ENCODE measurements around the gene IL18RAP. TPM values are rescaled to one million over a fixed set of nuclear protein-coding genes. Genes with fewer than 3 reads are reported as not detected.

Gene IL18RAP
- total RNA-seq, 1 donor from 2014 or later = 37.1 TPM

DNA sequence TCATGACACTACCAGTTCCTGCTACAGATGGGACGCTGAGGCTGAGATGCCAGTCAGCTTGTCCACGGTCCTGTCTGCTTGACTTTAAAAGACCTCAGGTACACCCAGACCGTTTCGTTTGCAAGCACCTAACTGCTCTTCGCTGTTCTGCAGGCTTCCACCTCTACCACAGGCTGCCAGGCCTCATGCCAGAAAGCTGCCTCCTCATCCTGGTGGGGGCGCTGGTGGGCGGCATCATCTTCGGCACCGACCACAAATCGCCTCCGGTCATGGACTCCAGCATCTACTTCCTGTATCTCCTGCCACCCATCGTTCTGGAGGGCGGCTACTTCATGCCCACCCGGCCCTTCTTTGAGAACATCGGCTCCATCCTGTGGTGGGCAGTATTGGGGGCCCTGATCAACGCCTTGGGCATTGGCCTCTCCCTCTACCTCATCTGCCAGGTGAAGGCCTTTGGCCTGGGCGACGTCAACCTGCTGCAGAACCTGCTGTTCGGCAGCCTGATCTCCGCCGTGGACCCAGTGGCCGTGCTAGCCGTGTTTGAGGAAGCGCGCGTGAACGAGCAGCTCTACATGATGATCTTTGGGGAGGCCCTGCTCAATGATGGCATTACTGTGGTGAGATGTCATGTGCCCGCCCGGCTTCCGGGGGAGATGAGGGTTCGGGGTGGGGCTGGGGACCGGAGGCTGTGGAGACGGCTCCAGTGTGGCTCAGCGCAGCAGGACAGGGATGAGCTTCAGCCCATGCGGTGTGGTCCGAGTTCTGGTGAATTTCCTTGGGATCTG is 55.9 kb downstream of the IL18RAP start:
- Mint-ChIP-seq H3K27ac (no peak overlapping the region), H3K9me3 (no peaks in the 10 kb centered on the region), H3K27me3 (ENCODE audit: insufficient read depth) (peaks cover 38% of the 10 kb centered on the region), H3K36me3 (ENCODE audit: low read depth) (no peaks in the 10 kb centered on the region), H3K4me1 (ENCODE audit: low read depth) (no peaks in the 10 kb centered on the region), H3K4me3 (no peak overlapping the region)
- intact Hi-C loops (cut with micrococcal nuclease) = no loop called here
- no peak for DNase-seq (ENCODE audit: low spot score)

DNA sequence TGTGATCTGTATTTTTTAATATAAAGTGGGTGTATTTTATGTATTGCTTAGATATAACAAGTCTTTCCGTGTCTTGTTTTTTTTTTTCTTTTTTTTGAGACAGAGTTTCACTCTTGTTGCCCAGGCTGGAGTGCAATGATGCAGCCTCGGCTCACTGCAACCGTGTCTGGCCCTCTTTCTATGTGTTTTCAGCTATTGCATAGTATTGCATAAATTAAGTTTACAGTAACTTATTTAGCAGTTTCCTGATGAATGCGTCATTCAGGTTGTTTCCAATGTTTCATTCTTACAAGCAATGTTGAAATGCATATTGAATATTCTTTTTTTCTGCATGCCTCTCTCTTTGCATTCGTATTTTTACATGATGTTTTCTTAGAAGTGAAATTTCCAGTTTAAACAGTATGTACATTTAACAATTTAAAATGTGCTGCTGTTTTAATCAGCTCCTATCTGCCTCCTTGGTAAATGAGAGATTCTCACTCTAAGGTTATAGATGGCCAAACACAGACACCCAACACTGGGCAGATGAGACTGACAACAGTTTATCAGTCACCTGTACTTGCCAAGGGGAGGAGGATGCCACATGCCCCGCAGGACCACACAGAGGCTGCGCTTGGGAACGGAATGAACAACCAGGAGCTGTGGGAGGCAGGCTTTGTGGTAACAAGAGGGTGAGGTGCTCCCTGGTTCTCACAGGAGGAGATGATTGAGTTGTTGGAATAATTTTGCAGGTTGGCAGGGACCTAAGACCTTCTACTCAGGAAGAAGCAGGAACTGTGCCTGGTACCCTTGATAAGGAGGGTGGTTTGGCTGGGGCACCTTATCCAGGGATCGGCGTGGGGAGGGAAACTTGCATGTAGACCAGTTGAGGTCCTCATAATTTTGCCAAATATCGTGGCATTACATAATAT is 57.6 kb downstream of the IL18RAP start:
- H3K4me3 Mint-ChIP-seq = no peak overlapping the region
- no peak overlapping the region for H3K27ac Mint-ChIP-seq
- no peak for DNase-seq (ENCODE audit: low spot score)
- no peaks in the 10 kb centered on the region for H3K36me3 Mint-ChIP-seq (ENCODE audit: low read depth)
- no peaks in the 10 kb centered on the region for H3K4me1 Mint-ChIP-seq (ENCODE audit: low read depth)
- intact Hi-C loops (cut with micrococcal nuclease) = no loop called here
- peaks cover 29% of the 10 kb centered on the region for H3K27me3 Mint-ChIP-seq (ENCODE audit: insufficient read depth)
- no peaks in the 10 kb centered on the region for H3K9me3 Mint-ChIP-seq

DNA sequence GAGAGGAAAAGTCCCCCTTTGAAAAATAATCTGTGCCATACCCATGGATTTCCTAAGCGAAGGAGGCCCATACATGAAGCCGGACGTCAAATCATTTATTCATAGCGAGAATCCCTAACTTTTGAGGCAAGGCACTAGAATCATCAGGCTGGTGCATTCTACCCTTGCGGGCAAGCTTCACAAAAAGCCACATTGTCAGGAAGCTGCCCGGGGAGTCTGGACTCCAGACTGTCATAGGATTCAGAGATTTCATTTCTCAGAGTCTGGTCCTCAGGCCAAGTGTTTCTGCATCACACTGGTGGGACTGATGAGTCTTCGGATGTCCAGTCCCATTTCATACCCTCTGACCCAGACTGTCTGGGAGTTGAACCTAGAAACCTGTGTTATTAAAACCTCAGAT is 59.0 kb downstream of the IL18RAP start:
- H3K27me3 Mint-ChIP-seq (ENCODE audit: insufficient read depth) = peaks cover 25% of the 10 kb centered on the region
- no peaks in the 10 kb centered on the region for H3K4me1 Mint-ChIP-seq (ENCODE audit: low read depth)
- no peak for DNase-seq (ENCODE audit: low spot score)

DNA sequence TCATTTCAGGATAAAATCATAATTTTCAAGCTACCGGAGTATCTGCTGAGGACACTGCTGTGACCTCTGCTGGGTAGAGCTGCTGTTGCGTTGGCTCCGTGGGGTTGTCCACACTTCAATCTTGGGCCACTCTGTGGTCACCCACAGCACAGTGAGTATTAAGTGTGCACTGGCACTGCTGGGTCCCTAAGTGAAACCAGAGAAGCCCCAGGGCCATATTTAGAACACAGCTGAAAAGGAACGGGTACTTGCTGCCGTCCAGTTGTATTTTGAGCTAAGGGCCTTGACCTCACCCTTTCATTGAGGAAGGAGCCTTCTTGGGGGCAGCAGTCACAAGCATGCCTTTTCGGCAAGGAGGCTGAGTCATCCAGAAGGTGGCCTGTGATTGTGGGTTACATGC is 60.1 kb downstream of the IL18RAP start:
- intact Hi-C loops (cut with micrococcal nuclease) = no loop called here
- Mint-ChIP-seq H3K27me3 (ENCODE audit: insufficient read depth) (peaks cover 22% of the 10 kb centered on the region), H3K9me3 (no peaks in the 10 kb centered on the region), H3K4me1 (ENCODE audit: low read depth) (no peaks in the 10 kb centered on the region), H3K4me3 (no peak overlapping the region), H3K36me3 (ENCODE audit: low read depth) (no peaks in the 10 kb centered on the region), H3K27ac (no peak overlapping the region)
- no peak for DNase-seq (ENCODE audit: low spot score)

More for the DNA sequence above, 59.0 kb downstream of the IL18RAP start:
- Mint-ChIP-seq H3K4me3 (no peak overlapping the region), H3K27ac (no peak overlapping the region), H3K36me3 (ENCODE audit: low read depth) (no peaks in the 10 kb centered on the region), H3K9me3 (no peaks in the 10 kb centered on the region)
- intact Hi-C loops (cut with micrococcal nuclease) = no loop called here

DNA sequence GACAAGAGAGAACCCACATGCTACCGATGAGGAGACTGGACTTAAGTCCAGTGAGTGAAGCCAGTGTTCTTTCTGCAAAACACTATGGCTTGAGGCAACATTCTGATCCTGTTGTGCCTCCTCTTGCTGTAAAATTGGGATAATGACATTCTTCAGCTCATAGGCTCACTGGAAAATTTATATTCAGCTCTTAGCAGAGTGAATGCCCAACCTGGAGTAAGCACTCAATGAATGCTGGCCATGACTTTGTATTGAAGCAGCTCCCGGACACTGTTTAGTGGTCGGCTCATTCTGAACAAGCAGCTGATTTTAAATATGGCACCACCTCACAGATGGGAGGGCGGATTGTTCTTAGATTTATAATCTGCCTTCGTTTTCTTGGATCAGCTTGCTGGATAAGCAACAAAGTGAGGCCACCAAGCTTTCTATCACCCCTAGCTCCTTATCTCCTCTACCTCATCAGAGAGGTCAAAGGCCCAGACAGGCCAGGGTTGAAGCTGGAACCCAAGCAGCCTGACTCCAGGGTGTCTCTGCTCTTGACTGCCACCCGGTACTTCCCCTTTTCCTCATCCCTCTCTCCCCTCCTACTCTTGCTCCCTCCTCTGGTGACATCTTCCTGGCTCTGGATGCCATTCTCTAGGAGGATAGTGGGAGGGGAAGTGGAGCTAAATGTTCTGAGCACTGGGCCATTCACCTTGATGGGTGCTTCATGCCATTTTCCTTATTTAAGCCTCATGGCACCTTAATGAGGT is 61.5 kb downstream of the IL18RAP start:
- H3K27me3 Mint-ChIP-seq (ENCODE audit: insufficient read depth) = peaks cover 16% of the 10 kb centered on the region
- H3K36me3 Mint-ChIP-seq (ENCODE audit: low read depth) = no peaks in the 10 kb centered on the region
- no peak for DNase-seq (ENCODE audit: low spot score)
- H3K9me3 Mint-ChIP-seq = no peaks in the 10 kb centered on the region
- no peak overlapping the region for H3K27ac Mint-ChIP-seq
- H3K4me1 Mint-ChIP-seq (ENCODE audit: low read depth) = peaks cover 3% of the 10 kb centered on the region
- no peak overlapping the region for H3K4me3 Mint-ChIP-seq
- intact Hi-C loops (cut with micrococcal nuclease) = no loop called here

DNA sequence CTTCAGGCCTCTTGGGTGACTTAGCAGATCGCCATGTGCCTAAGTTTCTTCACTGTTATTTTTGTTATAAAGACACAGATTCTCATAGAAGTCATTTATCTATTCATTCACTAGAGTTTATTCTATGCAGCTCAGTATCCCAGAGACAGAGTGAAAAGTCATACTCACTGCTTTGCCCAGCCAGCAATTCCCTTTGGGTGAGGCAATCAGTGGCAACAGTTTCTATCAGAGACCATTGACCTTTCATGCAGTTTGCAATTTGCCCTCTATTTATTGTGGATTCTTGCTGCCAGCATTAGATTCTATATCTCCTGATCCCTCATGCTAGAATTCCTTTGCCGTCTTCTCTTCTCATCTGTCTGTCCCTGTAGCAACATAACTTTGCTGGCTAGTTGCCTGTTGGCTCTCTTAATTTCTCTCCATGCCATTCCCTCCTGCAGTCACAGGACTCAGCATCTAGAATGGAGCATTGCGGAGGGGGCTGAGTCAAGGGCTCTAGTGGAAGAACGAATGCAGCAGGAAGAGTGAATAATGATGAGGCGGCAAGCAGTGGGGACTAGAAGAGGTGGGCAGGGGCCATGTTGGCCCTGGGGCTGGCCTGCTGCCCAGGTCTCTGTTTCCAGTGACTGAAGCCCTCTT is 62.3 kb downstream of the IL18RAP start:
- H3K27me3 Mint-ChIP-seq (ENCODE audit: insufficient read depth) = peaks cover 14% of the 10 kb centered on the region
- no peak overlapping the region for H3K27ac Mint-ChIP-seq
- no peaks in the 10 kb centered on the region for H3K36me3 Mint-ChIP-seq (ENCODE audit: low read depth)
- peaks cover 3% of the 10 kb centered on the region for H3K9me3 Mint-ChIP-seq
- no peak for DNase-seq (ENCODE audit: low spot score)
- intact Hi-C loops (cut with micrococcal nuclease) = no loop called here
- peaks cover 9% of the 10 kb centered on the region for H3K4me1 Mint-ChIP-seq (ENCODE audit: low read depth)
- H3K4me3 Mint-ChIP-seq = no peak overlapping the region

DNA sequence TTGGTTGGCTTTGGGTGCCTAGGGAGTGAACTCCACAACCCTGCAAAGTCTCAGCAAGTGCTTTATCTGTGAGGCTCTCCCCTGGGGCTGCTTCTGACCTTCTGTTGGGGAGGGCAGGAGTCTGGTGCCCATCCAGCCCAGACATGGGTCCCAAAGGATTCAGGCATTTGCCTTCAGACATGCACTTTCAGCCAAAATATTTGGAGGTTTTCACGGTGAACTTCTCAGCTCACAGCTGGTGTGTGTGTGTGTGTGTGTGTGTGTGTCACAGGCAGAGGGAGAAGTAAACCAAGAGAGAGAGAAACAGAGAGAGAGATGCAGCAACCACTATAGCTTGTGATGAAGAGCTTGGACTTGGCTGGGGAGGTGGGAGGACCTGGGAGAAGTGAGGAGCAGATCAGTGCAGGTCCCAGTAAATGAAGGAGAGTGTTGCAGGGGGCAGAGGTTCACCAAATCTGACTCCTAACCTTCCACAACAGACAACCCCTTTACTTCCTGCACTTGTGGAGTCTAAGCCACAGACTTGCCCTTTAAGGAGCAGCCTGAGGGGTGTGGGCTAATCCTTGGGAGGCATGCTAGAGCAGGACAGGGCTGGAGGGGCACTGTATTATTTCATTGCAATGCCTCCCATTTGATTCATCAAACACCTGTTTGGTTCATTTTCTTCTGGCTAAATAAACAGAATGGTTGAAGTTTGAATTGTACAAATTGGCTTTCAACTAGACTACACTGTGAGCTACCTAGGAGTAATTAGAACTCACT is 64.2 kb downstream of the IL18RAP start:
- intact Hi-C loops (cut with micrococcal nuclease) = no loop called here
- peaks cover 3% of the 10 kb centered on the region for H3K9me3 Mint-ChIP-seq
- H3K36me3 Mint-ChIP-seq (ENCODE audit: low read depth) = no peaks in the 10 kb centered on the region
- no peak for DNase-seq (ENCODE audit: low spot score)
- H3K27me3 Mint-ChIP-seq (ENCODE audit: insufficient read depth) = peaks cover 17% of the 10 kb centered on the region
- no peak overlapping the region for H3K27ac Mint-ChIP-seq
- peaks cover 9% of the 10 kb centered on the region for H3K4me1 Mint-ChIP-seq (ENCODE audit: low read depth)
- H3K4me3 Mint-ChIP-seq = no peak overlapping the region

DNA sequence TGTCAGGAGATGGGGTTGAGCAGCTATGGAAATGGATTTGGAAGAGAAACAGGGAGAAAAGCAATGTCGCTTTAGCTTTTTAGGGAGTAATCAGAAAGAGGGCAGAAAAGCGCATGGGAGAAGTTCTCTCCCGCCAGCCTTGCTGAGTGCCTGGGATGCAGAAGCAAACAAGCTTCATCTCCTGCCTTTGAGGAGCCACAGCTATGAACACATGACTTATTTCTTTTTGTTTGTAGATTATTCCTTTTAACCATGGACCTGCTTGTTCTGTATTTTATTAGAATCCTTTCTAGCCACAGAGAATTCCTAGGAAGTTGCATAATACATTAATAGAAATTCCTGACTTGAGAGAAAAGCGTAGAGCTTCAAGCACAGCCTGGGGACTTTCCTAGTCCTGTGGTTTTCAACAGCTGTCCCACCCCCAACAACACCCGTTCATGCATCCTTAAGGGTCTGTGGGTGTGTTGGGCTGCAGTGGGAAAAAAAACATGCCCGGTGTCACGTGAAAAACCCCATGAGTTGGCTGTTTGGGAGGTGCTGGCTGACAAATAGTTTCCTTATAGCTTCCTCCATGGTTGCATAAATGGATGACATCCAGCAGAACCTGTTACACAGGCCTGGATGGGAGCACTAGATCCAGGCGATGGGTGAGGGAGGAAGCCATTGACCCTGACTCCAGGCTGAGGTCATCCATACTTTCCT is 65.0 kb downstream of the IL18RAP start:
- intact Hi-C loops (cut with micrococcal nuclease) = no loop called here
- DNase-seq (ENCODE audit: low spot score) = no peak
- no peak overlapping the region for H3K4me3 Mint-ChIP-seq
- peaks cover 9% of the 10 kb centered on the region for H3K4me1 Mint-ChIP-seq (ENCODE audit: low read depth)
- H3K9me3 Mint-ChIP-seq = peaks cover 3% of the 10 kb centered on the region
- H3K36me3 Mint-ChIP-seq (ENCODE audit: low read depth) = no peaks in the 10 kb centered on the region
- no peak overlapping the region for H3K27ac Mint-ChIP-seq
- peaks cover 17% of the 10 kb centered on the region for H3K27me3 Mint-ChIP-seq (ENCODE audit: insufficient read depth)

DNA sequence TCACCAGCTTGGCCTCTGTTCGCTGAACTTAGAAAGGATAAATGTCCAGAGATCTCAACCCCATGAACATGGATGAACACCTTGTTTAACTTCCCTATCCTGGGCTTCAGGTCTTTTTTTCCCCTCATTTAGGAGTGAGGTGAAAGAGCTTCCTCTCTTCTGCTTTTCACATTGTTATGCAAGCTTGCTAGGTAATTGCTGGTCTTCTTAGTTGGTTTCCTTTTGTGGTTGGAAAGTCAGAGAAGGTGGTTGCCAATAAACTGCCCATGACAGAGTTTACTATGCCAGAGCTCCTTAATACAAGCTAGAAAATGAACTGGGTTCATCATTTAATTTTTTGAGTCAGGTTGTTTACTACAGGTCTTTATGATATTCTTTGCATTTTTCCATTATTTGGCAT is 66.7 kb downstream of the IL18RAP start:
- Mint-ChIP-seq H3K36me3 (ENCODE audit: low read depth) (no peaks in the 10 kb centered on the region), H3K27me3 (ENCODE audit: insufficient read depth) (peaks cover 17% of the 10 kb centered on the region), H3K27ac (no peak overlapping the region), H3K9me3 (peaks cover 3% of the 10 kb centered on the region), H3K4me3 (no peak overlapping the region), H3K4me1 (ENCODE audit: low read depth) (peaks cover 9% of the 10 kb centered on the region)
- DNase-seq (ENCODE audit: low spot score) = no peak
- intact Hi-C loops (cut with micrococcal nuclease) = no loop called here

DNA sequence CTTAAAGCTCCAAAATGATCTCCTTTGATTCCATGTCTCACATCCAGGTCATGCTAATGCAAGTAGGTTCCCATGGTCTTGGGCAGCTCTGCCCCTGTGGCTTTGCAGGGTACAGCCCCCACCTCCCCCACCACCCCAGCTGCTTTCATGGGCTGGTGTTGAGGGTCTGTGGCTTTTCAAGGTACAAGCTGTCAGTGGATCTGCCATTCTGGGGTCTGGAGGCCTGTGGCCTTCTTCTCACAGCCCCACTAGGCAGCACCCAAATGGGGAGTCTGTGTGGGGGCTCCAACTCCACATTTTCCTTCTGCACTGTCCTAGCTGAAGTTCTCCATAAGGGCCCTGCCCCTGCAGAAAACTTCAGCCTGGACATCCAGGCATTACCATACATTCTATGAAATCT is 69.0 kb downstream of the IL18RAP start:
- H3K36me3 Mint-ChIP-seq (ENCODE audit: low read depth) = no peaks in the 10 kb centered on the region
- peaks cover 3% of the 10 kb centered on the region for H3K9me3 Mint-ChIP-seq
- H3K27me3 Mint-ChIP-seq (ENCODE audit: insufficient read depth) = peaks cover 22% of the 10 kb centered on the region
- intact Hi-C loops (cut with micrococcal nuclease) = no loop called here
- H3K4me1 Mint-ChIP-seq (ENCODE audit: low read depth) = peaks cover 9% of the 10 kb centered on the region
- H3K4me3 Mint-ChIP-seq = no peak overlapping the region
- H3K27ac Mint-ChIP-seq = no peak overlapping the region
- no peak for DNase-seq (ENCODE audit: low spot score)

DNA sequence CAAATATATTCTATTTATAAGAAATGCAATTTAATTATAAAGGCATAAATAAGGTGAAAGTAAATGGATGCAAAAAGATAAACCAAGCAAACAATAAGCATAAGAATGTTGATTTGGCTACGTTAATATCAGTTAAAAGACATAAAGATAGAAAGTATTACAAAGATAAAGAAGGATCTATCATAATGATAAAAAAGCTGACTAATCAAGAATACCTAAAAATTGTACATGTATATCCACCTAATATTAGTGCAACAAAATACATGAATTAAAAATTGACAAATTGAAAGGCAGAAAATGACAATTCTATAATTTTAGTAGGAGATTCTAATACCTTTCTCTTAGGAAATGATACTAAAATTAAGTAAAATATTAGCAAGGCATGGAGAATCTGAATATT is 71.6 kb downstream of the IL18RAP start:
- Mint-ChIP-seq H3K9me3 (peaks cover 3% of the 10 kb centered on the region), H3K27ac (no peak overlapping the region), H3K4me1 (ENCODE audit: low read depth) (peaks cover 5% of the 10 kb centered on the region), H3K27me3 (ENCODE audit: insufficient read depth) (peaks cover 20% of the 10 kb centered on the region), H3K4me3 (no peak overlapping the region), H3K36me3 (ENCODE audit: low read depth) (no peaks in the 10 kb centered on the region)
- intact Hi-C loops (cut with micrococcal nuclease) = no loop called here
- no peak for DNase-seq (ENCODE audit: low spot score)
